GM12878 (cell line): ENCODE measurements around the gene EPHB2.

ENCODE experiments used
- CEBPB ChIP-seq, 2 experiments: fragments of 150-350 bp in 1 of 2; IDR thresholded peaks; 2 replicates each; pipeline ENCODE4 v1.6.1; 2012 to 2014; ENCODE audit warnings: low read depth in 2 of 2, low read length in 2 of 2, borderline replicate concordance in 1 of 2, inconsistent platforms in 1 of 2
- CHD4 ChIP-seq: fragments of 200-600 bp; sonication (generic); IDR thresholded peaks from 2 replicates; pipeline ENCODE4 v1.6.1; 2016; ENCODE audit warnings: mild to moderate bottlenecking
- CREM ChIP-seq: IDR thresholded peaks from 2 replicates; pipeline ENCODE4 v1.6.1; 2014; ENCODE audit warnings: antibody characterized with exemption, low read depth
- KLF5 ChIP-seq: fragments of 450-650 bp; IDR thresholded peaks from 2 replicates; pipeline ENCODE4 v1.6.1; 2014; ENCODE audit warnings: mild to moderate bottlenecking; ENCODE audit not compliant: partially characterized antibody
- NFYA ChIP-seq: IDR thresholded peaks from 2 replicates; pipeline ENCODE4 v1.6.1; 2011; ENCODE audit warnings: low read depth, mild to moderate bottlenecking, low read length, improper control_type of control experiment, borderline replicate concordance
- RCOR1 ChIP-seq: conservative IDR thresholded peaks from 2 replicates; pipeline ENCODE4 v1.6.1; 2012; ENCODE audit warnings: low read depth, low read length, improper control_type of control experiment

DNA sequence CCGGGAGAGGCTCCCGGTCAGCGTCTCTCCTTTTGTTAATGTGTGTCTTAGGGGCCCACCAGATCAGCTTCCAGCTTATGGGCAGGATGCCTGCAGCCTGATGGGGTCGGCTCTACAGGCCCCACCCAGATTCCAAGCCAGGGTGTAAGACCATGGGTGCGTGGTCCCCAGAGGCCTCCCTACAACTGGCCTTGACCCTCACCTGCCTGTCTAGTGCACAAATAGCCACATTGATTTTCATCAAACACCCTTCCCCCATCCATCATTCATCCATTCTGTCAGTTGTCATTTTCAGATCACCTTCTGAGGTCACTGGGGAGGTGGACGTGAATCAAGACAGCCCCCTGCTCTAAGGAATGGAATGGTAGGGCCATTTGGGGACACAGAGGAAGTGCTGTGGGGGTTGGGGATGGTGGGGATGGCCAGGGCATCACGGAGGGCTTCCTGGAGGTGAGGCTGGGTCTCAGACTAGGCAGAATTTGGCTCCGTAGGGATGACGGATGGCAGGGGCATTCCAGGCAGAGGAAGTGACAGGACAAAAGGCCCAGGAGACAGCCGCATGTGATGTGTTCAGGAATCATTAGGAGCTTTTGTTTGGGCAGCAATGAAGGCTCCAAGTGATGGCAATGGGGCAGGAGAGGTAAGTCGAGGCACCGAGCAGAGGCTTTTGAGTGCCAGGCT is 118.8 kb downstream of the EPHB2 start:
- TF ChIP-seq NFYA (no peak), CHD4 (no peak), CREM (no peak), RCOR1 (no peak), KLF5 (no peak), CEBPB (IDR thresholded peaks at IDR 0.05; ENCODE audit: borderline replicate concordance in 1 of 2, low read depth in 2 of 2, low read length in 2 of 2) (no peak)
